ENCODE data around the gene PIK3C2A.

PIK3C2A gene

GRCh38 chr11:17159441-17159840, 48.3 kb downstream of the PIK3C2A start:
- DNase-seq (ENCODE audit: low read depth, low spot score): no peak

All from iPS DF 19.7 (cell line).